Non-pigmented ciliary epithelial cell (primary cell): ENCODE data around the gene CHCHD3.
"Not testable (repeated sequence)": the region's sequence is repeated elsewhere in the genome, so short reads cannot be mapped to it uniquely, and the experiment has no call there.

ENCODE experiments used
- DNase-seq: peaks from one replicate; pipeline ENCODE4 v3.0.0-alpha.2; 2010; ENCODE audit warnings: low read depth

Gene CHCHD3

GRCh38 chr7:132902294-132902693 lies 179.6 kb downstream of the CHCHD3 start:
- DNase-seq = not testable (repeated sequence)

GRCh38 chr7:132901241-132901640 lies 180.6 kb downstream of the CHCHD3 start:
- no peak for DNase-seq

DNA sequence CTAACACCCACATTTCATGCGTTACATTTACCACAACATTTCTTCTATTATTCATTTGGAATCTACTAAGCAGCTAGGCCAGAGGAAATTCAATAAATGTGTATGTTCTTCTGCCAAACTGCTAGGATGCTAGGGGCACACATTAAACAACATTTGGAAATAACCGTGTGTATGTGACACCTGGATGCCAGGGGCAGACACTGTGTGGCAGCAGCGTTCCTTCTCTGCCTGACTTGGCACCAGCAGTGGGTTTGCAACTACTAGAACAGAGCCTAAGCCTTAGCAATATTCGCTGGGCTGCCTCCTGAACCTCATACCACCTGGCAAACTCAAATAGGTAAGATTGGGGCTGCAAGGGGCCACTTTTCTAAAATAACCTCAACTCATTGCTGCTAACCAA lies 182.1 kb downstream of the CHCHD3 start:
- DNase-seq = no peak

GRCh38 chr7:132898641-132899175 lies 183.2 kb downstream of the CHCHD3 start:
- not testable (repeated sequence) for DNase-seq

- DNase-seq = no peak
Measured at GRCh38 chr7:132897093-132897687, 184.7 kb downstream of the CHCHD3 start.

GRCh38 chr7:132895231-132895630 lies 186.7 kb downstream of the CHCHD3 start:
- no peak for DNase-seq

GRCh38 chr7:132893560-132893959 lies 188.3 kb downstream of the CHCHD3 start:
- DNase-seq = no peak

DNA sequence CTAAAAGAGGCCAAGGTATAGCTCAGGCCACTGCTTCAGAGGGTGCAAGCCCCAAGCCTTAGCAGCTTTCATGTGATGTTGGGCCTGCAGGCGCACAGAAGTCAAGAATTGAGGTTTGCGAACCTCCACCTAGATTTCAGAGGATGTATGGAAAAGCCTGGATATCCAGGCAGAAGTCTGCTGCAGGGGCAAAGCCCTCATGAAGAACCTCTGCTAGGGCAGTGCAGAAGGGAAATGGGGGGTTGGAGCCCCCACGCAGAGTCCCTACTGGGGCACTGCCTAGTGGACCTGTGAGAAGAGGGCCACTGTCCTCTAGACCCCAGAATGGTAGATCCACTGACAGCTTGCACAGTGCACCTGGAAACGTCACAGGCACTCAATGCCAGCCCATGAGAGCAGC lies 189.1 kb downstream of the CHCHD3 start:
- DNase-seq = not testable (repeated sequence)

GRCh38 chr7:132891554-132891953 lies 190.3 kb downstream of the CHCHD3 start:
- DNase-seq = no peak

DNA sequence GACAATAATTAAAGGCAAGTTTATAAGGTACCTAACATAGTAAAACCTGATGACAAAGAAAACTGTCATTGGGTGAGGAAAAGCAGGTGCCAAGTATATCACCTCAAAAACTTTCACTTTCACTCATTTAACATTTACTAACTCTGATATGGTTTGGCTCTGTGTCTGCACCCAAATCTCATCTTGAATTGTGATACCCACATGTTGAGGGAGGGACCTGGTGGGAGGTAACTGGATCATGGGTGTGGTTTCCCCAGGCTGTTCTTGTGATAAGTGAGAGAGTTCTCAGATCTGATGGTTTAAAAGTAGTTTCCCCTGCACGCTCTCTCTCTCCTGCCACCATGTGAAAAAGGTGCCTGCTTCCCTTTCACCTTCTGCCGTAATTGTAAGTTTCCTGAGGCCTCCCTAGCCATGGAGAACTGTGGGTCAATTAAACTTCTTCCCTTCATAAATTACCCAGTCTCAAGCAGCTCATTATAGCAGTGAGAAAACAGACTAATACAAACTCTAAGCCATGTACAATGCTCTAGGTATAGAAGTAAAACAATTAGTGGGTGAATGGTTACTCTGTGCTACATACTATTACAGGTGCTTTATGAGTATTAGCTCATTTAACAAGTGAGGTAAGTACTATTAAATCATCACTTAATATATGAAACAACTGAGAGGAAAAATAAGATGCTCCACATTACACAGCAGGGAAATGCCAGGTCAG lies 199.0 kb downstream of the CHCHD3 start:
- no peak for DNase-seq

DNA sequence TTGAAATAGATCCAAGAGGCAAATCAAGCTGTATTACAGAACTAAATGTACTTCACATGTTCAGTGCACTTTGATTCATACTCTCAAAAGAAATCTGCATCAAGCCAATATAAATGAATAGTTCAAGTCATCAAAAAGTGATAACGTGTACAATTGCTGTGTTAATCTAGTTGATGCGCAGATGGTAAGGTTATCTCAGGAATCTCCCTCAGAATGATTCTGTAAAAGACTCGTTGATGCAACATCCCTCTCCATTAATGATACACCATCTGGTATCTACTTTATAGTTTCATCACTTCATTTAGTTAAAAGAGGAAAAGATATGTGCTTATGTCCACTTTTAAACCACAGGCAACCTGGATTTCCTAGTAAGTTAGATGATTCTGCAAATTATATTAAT lies 200.6 kb downstream of the CHCHD3 start:
- DNase-seq = no peak

DNA sequence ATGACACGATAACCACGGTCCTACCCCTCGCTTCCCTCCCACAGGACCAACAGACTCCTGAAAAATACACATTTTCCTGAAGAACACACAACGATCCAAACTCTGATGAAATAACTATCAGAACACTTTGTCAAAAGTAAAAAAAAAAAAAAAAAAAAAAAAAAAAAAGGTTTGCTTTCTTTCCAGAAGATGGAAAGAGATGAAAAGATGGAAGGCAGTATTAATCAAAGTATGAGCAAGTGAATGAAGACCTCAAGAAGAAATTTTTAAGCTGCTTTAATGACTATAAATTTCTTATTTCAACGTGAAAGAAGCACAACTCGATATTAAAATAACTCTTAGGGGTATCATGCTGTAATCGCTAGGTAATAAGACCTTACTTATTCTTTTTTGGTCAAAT lies 202.3 kb downstream of the CHCHD3 start:
- no peak for DNase-seq

DNA sequence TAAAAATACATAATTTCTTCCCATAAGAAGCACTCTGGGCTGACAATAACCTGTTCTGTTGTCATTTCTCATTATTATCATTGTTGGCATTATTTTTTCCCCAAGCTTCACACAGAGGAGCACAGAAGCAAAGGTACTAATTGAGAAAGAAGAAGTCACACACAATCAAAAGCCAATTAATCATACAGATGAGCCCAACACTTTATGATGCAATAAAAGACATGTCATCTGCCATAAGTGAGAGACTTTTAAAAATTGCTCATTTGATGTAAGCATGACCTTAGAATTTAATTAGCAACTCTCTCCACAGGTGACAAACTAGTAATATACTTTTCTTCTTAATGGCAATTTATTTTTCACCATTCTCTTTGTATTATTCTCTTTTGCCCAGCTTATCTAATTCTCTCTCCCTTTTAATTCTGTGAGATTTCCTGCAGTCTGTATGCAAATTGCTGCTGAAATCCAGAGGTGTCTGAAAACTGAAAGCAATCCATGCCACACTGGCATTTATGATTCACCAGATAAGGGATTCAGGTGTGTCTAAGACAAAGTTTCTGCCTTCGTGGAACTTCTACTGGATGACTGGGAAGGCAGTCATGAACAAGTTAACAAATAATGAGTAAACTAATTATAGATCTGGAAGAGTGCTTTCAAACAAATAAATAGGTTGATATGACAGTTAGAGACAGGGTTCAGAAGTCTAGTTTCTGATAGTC lies 203.5 kb downstream of the CHCHD3 start:
- DNase-seq = no peak

- DNase-seq = no peak
Measured at GRCh38 chr7:132877573-132877972, 204.3 kb downstream of the CHCHD3 start.

- no peak for DNase-seq
Measured at GRCh38 chr7:132876576-132876975, 205.3 kb downstream of the CHCHD3 start.

- no peak for DNase-seq
Measured at GRCh38 chr7:132872034-132872433, 209.9 kb downstream of the CHCHD3 start.

DNA sequence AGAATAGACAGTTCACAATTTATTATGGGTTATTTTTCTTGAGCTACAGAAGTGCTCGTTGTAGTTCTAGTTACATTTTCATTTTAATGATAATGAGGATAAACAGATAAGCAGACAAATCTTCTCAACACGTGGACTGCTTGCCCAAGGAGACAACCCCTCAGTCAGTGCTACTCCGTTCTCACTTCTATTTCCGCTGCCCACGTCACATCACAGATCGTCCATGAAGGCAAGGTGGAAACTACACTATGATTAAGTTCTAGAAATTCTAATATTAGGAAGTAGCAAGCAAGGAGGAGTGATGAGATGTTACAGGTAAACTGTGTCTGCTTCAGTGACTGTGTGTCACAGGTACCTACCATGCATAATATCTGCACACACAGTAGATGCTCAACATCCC lies 210.5 kb downstream of the CHCHD3 start:
- DNase-seq = no peak

- DNase-seq = no peak
Measured at GRCh38 chr7:132869166-132869861, 212.6 kb downstream of the CHCHD3 start.

GRCh38 chr7:132866551-132866950 lies 215.3 kb downstream of the CHCHD3 start:
- no peak for DNase-seq

DNA sequence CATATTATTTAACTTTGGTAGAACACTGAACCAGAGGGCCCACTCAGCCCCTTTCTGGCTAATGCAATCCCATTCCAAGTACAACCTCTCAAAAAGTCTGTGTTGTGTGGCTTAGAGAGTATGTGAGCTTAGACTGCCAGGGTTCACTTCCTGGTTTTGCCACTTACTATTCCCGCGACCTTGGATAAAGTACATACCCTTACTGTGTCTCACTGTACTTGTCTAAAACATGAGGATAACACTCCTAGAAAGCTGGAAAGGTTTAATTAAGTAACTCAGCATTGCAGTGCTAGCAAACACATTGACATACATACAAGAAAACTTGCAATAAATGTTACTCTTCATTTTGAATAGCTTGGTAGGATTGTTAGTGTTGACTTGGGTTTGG lies 215.8 kb downstream of the CHCHD3 start:
- DNase-seq = no peak

DNA sequence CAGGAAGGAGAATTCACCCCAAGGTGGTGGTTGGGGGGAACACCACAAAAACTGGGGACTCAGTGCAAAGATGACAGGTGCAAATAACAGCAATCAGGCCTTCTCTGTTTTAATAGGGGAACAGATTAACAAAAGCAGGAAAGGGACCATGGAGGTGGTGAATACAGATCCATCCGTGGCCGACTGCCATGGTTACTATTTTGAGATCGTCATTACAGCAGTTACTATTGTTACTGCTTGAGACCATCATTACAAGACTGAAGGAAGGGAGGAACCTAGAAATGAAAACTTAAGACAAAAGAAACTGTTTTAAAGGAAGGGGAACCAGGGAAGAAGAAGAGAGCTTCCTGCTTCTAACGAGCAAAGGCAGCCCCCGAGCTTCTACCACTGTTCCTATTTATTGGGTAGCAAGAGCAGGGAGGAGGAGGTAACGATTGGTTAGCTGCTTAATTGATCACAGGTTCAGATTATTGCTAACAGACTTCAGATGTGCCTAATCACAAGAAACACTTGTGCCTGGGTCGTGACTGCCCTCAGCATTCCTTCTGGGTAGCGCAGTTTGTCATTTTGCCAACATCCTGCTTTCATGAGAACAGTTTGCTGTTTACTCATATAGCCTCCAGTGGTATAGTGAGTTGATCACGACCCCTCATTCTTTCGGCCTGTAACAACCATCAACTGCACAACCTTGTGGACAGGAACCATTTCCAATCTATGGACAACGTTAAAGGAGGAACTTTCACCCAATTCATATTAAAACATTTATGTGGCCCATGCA lies 216.3 kb downstream of the CHCHD3 start:
- peak; percentile 10 for DNase-seq
